Glomerular visceral epithelial cell (primary cell): ENCODE data around the gene GMPR.
"Not testable (repeated sequence)": the region's sequence is repeated elsewhere in the genome, so short reads cannot be mapped to it uniquely, and the experiment has no call there.

Experiments
- DNase-seq: peaks from one replicate; pipeline ENCODE4 v3.0.0-alpha.2; 2016; ENCODE audit errors: extremely low spot score

The GMPR gene

DNA sequence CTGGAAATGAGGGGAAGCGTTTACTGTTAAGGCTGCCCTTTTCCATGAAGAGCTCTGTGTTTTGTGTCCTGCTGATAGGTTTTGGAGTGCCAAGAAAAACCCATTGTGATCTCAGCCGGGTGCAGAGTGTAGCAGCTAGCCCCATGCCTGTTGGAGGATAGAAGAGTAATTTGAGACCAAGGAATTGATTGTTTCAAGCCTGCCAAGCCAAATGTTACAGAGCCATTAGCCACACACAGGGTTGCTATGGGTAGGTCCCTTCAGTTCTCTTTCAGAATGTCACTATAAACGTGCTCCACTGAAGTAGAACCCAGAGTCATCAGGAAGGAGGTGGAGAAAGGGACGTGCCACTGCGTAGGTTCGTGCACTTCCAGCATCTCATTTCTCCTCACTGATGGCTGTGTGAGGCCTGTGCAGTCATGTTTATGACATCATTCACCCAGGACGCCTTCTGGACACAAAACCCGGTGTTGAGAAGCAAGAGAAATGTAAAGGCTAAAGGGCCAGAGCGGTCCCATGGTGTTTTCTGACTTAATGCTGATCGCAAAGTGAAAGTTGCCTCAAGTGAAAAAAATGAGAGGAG is 6.6 kb downstream of the GMPR start:
- DNase-seq: no peak

DNA sequence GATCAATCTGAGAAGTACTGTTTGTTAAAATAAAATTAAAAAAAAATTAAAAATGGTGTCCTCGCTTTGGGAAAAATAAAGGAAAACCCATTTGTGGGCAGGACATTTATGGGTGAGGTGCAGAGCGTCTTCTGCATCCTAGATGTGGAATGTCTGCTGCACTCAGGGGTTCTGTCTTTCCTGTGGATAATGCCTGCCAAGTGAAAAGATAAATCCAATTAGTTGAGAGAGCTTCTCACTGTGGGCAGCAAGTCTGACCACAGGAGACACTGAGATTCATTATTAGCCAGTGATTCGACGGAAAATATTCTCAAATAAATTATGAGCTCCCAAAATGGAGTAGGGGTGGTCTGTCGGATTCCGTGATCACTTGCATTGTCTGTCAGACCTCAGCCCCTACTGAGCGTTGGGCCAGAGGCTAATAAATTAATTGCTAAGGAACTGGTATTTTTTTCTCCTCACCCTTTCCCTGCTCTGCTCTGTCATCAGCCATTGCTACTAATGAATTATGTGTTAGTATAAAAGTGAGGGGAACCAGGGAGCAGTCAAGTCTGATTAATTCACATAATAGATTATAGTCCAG is 10.0 kb downstream of the GMPR start:
- no peak for DNase-seq

DNA sequence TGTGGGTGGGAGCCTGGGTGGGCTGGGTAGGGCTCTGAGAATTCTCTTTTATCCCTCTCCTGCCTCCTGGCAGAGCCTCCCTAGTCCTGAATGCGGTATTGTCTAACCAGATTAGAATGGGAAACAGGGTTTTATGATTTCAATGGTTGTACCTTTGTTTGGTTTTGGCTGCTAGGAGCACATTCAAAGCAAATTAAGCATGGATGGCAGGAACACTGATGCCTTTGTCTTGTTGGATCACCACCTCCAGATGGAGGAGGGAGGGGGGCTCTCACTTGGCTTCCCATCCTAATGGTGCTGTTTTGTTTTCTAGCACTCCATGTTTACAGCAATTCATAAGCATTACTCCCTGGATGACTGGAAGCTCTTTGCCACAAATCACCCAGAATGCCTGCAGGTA is 11.6 kb downstream of the GMPR start:
- DNase-seq: no peak

DNA sequence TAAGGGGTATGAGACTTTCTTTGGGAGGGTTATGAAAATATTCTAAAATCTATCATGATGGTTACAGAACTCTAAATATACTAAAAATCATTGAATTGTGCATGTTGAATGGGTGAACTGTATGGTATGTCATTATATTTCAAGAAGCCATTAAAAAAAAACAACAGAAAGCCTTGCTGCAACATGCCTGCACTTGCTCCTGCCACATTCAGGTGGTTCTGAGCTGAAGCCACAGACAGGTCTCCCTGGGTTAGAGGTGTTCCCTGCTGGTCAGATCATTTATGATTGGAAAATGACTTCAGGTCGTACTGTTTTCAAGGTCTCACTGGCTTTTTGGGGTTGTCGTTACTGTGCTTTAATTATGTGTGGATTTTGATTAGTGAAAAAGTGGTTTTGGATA is 13.3 kb downstream of the GMPR start:
- DNase-seq: no peak

DNA sequence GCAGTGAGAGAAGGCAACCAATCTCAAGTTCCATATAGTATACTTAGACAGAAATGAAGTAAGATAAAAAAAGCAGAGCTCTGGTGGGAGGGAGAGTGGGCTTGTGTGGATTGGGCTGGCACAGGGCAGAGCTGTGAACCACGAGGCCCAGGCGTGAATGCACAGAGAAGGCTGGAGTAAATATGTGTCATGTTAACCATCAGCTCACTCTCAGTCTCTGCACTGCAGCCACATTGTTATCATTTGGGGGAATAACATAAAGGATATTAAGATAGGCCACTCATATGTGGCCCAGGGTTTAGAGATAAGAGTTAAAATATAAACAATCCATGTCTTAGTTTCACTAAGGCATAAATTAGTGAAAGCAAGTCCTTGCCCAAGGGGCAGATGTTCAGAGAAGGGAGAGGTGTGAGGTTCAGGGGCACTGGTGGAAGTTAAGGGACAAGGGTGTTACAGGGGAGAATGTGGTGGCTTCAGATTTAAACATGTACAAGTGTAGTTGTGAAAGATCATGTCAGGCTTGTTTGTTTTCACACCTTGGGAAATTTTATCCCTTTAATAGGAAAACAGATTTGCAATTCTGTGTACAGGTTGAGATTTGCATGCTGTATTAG is 14.4 kb downstream of the GMPR start:
- no peak for DNase-seq

DNA sequence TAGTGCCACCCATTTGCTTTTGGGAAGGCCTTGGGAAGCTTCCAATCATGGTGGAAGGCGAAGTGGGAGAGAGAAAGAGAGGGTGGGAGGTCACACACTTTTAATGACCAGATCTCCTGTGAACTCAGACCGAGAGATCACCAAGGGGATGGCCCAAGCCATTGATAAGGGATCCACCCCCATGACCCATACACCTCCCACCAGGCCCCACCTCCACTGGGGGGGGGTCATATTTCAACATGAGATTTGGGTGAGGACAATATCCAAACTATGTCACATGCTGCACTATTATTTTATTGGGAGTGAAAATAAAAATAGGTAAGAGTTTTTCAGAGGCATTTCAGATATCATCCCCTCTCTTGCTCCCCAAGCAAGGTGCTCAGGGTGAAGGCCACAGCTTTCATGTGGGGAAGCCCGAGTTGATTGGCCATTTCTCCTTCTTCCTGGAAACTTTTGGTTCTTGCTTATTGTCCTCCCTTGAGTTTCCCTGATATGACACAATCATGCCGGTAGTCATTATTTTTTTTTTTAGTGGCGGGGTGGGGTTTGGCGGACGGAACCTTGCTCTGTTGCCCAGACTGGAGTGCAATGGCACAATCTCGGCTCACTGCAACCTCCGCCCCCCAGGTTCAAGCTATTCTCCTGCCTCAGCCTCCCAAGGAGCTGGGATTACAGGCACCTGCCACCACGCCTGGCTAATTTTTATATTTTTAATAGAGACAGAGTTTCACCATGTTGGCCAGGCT is 15.2 kb downstream of the GMPR start:
- DNase-seq: no peak

DNA sequence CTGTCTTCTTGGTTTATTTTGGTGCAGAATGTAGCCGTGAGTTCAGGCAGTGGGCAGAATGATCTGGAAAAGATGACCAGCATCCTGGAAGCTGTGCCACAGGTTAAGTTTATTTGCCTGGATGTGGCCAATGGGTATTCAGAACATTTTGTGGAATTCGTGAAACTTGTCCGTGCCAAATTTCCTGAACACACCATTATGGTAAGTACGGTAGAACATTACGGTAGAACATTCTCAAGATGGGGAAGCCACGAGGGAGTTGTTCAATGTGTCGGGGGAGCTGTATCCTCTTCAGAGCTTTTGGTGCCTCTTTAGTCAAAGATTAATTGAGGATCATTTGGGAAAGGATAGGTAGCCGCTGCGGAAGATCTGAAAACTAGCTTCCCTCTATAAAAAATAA is 16.1 kb downstream of the GMPR start:
- no peak for DNase-seq

DNA sequence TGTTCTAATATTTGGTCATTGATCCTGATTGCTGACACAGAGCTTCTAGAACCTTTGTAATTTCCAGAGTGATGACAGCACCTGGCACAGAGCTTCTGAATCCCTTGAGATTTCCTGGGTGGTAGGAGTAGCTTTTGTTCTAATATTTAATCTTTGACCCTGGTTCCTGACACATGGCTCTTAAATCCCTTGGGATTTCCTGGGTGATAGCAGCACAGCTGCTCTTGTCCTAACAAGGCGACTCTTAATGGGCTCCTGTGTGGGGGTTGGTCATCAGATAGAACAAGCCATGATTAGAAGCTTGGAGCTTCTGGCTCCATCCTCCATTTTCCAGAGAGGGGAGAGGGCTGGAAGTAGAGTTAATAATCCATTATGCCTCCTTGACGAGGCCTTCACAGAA is 18.4 kb downstream of the GMPR start:
- no peak for DNase-seq

DNA sequence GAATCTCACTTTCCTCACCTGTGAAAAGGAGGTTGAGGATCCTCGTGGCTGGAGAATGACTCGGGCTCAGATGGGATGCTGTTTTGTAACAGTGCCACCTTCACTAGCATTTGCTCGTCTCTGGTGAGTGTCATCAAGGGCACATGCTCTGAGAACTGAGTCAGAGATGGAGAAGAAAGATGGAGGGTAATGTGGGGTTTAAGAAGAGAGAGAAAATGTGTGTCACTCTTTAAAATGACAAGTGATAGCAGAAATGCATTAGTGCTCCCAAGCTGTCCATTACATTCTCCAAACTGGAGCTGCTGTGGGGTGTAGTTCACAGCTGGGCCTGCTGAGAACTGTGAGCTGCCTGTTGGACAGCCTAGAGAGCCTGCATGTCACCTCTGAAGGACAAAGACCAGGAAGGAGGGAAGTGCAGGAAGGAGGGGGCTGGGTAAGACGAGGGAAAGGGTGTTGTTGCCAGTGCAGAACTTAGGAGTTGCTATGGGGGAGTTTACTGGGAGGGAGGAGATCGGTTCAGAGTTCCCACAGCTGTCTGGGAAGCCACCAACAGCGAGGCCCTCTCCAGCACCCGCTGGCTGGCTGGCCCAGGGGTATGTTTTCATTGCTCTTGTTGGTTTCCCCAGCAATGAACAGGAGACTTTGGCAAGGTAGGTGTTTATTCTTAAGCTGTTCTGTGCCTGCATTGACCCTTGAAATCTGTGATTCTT is 19.8 kb downstream of the GMPR start:
- no peak for DNase-seq

DNA sequence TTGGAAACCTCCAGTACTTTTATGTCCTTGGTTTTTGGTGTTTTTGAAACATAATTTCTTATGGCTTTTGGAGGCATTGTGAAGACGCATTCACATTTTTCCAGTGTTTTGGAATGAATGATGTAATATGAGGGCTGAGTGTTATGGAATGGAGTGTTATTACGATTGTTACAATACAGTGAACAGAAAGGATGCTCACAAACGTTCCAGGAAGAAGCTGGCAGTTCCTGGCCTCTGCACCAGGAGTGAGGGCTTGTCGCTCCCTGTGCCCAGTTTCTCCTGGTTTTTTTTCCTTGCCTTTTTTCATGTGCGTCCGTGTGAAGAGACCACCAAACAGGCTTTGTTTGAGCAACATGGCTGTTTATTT is 20.3 kb downstream of the GMPR start:
- no peak for DNase-seq

DNA sequence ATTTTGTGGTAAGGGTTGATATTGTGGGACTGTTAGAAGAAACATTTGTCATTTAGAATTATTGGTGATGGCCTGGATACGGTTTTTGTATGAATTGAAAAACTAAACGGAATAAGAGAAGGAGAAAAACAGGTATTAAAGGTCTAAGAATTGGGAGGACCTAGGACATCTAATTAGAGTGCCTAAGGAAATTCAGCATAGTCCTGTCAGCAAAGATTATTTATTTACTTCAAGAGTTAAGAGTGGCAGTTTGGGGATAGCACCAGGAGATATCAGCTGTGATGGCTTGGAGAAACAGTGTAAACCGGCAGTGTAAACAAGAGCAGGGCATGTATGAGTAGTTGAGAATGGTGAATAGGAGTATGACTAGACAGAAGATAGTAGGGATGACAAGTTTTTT is 21.2 kb downstream of the GMPR start:
- DNase-seq: not testable (repeated sequence)

DNA sequence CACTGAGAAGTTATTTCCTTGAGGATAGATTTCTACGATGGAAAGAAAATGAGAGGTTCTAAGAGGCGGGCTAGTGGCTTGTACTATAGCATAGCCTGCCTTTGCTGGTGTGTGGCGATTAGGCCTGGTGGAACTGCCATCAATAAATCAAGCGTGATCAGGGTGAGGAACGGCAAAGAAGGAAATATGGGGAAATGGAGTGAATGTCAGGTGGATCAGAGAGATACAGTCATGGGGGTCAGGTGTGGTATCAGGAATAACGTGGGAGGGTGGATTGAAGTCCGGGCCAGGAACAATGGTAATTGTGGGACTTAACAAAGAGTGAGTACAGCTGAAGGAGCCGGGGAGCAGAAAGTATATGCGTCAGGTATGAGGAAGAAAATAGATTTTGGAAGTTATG is 22.2 kb downstream of the GMPR start:
- not testable (repeated sequence) for DNase-seq

DNA sequence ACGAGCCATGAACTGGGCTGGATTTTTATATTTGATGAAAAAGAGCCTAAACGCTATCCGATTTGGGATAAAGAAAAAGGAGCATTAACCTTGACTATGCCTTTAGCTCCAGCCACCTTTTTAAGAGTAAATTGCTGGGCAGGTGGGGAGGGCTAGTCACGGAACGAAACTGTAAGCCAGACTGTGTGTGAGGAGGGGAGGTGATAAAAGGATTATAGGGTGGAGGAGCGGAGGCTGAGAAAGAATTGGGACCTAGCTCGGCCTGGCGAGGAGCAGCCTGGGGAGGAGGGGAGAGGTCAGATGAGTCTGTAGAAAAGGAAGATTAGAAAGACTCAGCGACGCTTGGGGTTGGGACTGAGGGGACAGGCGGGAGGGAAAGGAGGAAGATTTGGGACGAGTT is 24.4 kb downstream of the GMPR start:
- DNase-seq: not testable (repeated sequence)

DNA sequence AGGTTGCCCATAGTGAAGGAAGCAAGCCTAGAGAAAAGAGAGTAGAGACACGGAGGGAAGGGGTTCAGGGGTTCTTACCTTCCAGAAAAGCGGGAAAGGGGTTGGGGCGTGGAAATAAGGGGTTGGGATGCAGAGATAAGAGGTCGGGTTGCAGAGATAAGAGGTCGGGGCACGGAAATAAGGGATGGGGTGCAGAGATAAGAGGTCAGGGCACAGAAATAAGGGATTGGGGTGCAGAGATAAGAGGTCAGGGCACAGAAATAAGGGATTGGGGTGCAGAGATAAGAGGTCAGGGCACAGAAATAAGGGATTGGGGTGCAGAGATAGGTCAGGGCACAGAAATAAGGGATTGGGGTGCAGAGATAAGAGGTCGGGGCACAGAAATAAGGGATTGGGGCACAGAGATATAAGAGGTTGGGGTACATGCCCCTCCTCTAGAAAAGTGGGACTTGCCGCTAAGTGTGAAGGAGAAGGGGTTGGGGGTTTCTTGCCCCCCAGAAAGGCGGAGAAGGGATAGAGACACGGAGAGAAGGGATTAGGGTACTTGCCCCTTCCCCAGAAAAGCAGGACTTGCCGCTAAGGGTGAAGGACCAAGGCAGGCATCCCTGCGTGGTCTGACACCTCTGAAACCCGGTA is 25.2 kb downstream of the GMPR start:
- DNase-seq: not testable (repeated sequence)

DNA sequence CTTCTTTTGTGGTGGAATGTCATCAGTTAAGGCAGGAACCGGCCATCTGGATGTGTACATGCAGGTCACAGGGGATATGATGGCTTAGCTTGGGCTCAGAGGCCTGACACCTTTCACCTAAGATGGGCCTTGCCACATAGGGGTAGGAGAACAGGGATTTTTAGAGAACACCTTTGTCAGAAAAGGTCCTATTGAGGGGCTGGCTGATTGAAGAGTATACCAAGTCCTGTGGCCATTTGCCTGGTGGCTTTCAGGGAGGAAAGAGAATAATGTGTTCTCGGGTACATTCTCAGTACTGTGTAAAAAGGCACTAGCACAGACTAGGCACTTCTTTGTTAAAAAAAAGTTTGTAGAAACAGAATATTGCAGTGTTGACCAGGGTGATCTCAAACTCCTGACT is 26.4 kb downstream of the GMPR start:
- no peak for DNase-seq

DNA sequence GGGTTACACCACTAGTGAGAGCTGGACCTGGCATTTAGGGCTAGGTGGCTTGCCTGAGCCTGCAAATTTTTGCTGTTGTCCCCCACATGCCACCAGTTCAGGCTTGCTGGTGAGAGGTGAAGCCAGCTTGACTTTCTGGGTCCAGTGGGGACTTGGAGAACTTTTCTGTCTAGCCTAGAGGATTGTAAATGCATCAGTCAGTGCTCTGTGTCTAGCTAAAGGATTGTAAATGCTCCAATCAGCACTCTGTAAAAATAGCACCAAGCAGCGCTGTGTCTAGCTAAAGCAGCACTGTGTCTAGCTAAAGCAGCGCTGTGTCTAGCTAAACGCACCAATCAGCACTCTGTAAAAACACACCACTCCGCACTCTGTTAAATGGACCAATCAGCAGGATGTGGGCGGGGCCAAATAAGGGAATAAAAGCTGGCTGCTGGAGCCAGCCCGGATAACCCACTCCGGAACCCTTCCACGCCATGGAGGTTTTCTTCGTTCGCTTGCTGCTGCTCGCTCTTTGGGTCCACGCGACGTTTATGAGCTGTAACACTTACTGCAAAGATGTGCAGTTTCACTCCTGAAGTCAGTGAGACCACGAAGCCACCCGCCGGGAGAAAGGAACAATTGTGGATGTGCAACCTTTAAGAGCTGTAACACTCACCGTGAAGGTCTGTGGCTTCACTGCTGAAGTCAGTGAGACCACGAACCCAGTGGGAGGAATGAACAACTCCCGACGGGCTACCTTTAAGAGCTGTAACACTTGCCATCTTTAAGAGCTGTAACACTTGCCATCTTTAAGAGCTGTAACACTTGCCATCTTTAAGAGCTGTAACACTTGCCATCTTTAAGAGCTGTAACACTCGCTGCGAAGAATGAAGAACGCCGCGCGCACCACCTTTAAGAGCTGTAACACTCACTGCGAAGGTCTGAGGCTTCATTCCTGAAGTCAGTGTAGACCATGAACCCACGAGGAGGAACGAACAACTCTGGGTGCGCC is 27.3 kb downstream of the GMPR start:
- no peak for DNase-seq

DNA sequence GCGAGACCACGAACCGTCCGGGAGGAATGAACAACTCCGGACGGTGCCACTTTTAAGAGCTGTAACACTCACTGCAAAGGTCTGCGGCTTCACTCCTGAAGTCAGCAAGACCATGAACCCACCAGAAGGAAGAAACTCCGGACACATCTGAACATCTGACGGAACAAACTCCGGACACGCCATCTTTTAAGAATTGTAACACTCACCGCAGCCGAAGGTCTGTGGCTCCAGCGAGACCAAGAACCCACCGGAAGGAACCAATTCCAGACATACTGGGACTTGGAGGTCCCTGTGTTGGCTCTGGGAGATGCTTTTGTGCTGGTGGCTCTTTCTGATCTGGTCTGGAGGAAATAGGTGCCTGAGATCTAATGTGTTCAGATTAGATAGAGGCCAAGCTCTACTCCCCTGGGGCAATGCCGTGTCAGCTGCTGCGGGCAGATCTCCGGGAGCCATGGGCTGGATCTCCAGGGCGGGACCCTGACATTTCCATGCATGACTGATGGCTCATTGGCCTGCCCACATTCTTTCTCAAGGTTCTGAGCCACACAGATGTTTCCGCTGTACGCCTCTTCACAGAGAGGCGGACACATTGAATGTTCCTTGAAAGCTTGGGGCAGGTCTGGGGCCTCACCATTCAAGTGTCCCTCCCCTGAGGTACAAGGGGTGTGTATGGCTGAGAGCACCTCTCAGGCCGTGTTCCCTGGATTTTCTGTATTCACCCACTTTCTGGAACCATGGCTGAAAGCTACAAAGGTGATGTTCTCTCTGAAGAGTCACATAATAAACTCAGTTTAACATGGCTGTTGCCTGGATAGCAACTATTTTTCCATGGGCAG is 29.3 kb downstream of the GMPR start:
- no peak for DNase-seq

DNA sequence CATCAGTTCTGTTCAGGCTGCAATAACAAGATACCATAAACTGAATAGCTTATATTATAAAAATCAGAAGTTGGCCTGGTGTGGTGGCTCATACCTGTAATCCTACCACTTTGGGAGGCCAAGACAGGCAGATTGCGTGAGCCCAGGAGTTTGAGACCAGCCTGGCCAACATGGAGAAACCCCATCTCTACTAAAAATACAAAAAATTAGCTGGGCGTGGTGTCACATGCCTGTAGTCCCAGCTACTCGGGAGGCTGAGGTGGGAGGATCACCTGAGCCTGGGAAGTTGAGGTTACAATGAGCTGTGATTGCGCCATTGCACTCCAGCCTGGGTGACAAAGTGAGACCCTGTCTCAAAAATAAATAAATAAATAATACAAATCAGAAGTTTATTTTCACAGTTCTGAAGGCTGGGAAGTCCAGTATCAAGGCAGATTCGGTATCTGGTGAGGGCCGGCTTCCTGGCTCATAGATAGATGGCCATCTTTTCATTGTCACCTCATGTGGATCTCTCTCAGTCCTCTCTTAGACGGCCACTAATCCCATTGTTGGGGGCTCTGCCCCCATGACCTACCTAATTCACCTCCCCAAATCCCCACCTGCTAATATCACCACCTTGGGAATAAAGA is 31.2 kb downstream of the GMPR start:
- DNase-seq: not testable (repeated sequence)

DNA sequence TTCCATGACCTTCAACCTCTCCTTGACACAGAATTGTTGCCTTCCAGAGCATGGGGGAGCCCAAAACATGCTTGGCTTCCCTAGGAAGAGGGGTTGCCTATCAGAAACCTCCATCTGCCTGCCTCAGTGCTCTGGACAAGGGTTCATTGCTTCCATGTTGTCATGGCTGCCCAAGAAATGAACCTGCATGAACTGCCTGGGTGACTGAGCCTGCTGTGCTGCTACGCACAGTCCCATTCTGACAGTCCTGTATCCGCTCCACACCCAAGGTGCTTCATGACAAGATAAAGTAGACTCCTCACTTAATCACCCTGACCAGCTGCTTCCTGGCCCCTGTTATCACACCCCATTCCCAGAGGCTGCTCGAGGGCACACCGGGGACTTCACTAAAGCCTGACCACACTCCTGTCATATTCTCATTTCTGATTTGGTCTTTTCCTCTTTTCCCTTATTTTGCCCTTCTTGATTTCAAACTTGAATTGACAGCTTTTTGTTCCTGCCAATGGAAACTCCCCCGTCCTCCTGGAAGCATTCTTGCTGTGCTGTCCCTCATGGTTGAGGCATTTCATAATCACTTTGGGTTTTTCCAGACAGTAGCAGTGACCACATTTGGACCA is 31.9 kb downstream of the GMPR start:
- DNase-seq: no peak
